Gastrocnemius medialis (tissue), 4 donors: ENCODE measurements around the gene NR5A1. TPM values are rescaled to one million over a fixed set of nuclear protein-coding genes. Genes with fewer than 3 reads are reported as not detected.

ENCODE experiments used
- ATAC-seq, 2 donors: fragments of 150-250 bp; one replicate each; pipeline ENCODE4 v1.9.1; 2016
- DNase-seq, 2 donors: peaks; one replicate each; pipeline ENCODE4 v3.0.0-alpha.2; 2019
- H3K27ac ChIP-seq, 4 donors: fragments of 200-600 bp; sonication (generic); 1 replicate in 1 of 4; 2 replicates in 3 of 4; pipeline ENCODE4 v1.5.1; 2016 to 2018; ENCODE audit warnings: mild to moderate bottlenecking in 2 of 4, moderate library complexity in 1 of 4
- H3K27me3 ChIP-seq, 3 donors: fragments of 200-600 bp; sonication (generic) in 2 of 3; 1 replicate in 1 of 3; 2 replicates in 2 of 3; pipeline versions ENCODE4 v1.5.1 to v1.6.0; 2016 to 2019; ENCODE audit warnings: mild to moderate bottlenecking in 1 of 3, moderate library complexity in 1 of 3
- H3K36me3 ChIP-seq, 2 donors: fragments of 200-600 bp; sonication (generic) in 1 of 2; one replicate each; pipeline ENCODE4 v1.5.1; 2017 to 2018
- H3K4me1 ChIP-seq, 2 donors: fragments of 200-600 bp; sonication (generic) in 1 of 2; one replicate each; pipeline ENCODE4 v1.5.1; 2016 to 2017; ENCODE audit warnings: mild to moderate bottlenecking in 2 of 2
- H3K4me3 ChIP-seq, 4 donors: fragments of 200-600 bp; sonication (generic) in 3 of 4; 1 replicate in 1 of 4; 2 replicates in 3 of 4; pipeline ENCODE4 v1.5.1; 2016 to 2019; ENCODE audit warnings: mild to moderate bottlenecking in 2 of 4
- H3K9me3 ChIP-seq, 3 donors: fragments of 200-600 bp; sonication (generic) in 2 of 3; 1 replicate in 1 of 3; 2 replicates in 2 of 3; pipeline ENCODE4 v1.5.1; 2016 to 2019
- CTCF ChIP-seq, 5 experiments: fragments of 450-650 bp in 3 of 5; fragments of 200-600 bp in 2 of 5; sonication (generic) in 2 of 5; IDR thresholded peaks in 4 of 5; conservative IDR thresholded peaks in 1 of 5; 1 replicate in 4 of 5; 2 replicates in 1 of 5; pipeline ENCODE4 v1.5.1; 2016 to 2019; ENCODE audit warnings: antibody characterized with exemption in 5 of 5, mild to moderate bottlenecking in 3 of 5, moderate library complexity in 3 of 5
- POLR2A ChIP-seq, 2 donors: fragments of 450-650 bp; IDR thresholded peaks; one replicate each; pipeline ENCODE4 v1.6.1; 2017; ENCODE audit warnings: antibody characterized with exemption in 2 of 2, mild to moderate bottlenecking in 2 of 2, moderate library complexity in 2 of 2
- in situ Hi-C, 4 donors: fragments of 200-750 bp; cut with MboI; loops; one replicate each; pipeline versions ENCODE4 v1.15.0 to v1.8.0; 2017; ENCODE audit warnings: low sequenced_read_pairs in 4 of 4
- intact Hi-C: fragments of 100-400 bp; cut with DNase I; formaldehyde crosslinking; loops from one replicate; pipeline ENCODE4 v1.15.1; 2023; ENCODE audit warnings: low total_unique reads
- total RNA-seq, 4 donors: library from RNA; depleted of rRNA; stranded (reverse); fragments of >200 nt; gene quantifications; one replicate each; pipeline versions ENCODE4 v1.1.0 to v1.2.3, GENCODE V29; 2016

Gene NR5A1
- total RNA-seq, 4 donors from 2014 or later, result not detected

GRCh38 chr9:124444166-124444565, 63.0 kb downstream of the NR5A1 start:
- H3K27me3 ChIP-seq, result peaks cover 0 to 5% (median 0%) of the 10 kb centered on the region in 3 donors
- TF ChIP-seq CTCF (IDR thresholded peaks at IDR 0.05 in 4 of 5, conservative IDR thresholded peaks at IDR 0.05 in 1 of 5) (no peak), POLR2A (IDR thresholded peaks at IDR 0.05) (no peak)
- no peaks in the 10 kb centered on the region for H3K9me3 ChIP-seq
- in situ Hi-C loops (no loop called here), intact Hi-C loops (no loop called here)
- H3K36me3 ChIP-seq, result no peaks in the 10 kb centered on the region
- no peak overlapping the region for H3K4me3 ChIP-seq
- no peaks in the 10 kb centered on the region for H3K4me1 ChIP-seq
- H3K27ac ChIP-seq, result no peak overlapping the region
- ATAC-seq (no peak), DNase-seq (no peak)

- Histone ChIP-seq H3K9me3 (no peaks in the 10 kb centered on the region), H3K4me1 (no peaks in the 10 kb centered on the region), H3K4me3 (no peak overlapping the region), H3K27me3 (peaks cover 0 to 5% (median 0%) of the 10 kb centered on the region in 3 donors), H3K27ac (no peak overlapping the region), H3K36me3 (no peaks in the 10 kb centered on the region)
- ATAC-seq (no peak), DNase-seq (no peak)
- in situ Hi-C loops, result no loop called here
- TF ChIP-seq CTCF (IDR thresholded peaks at IDR 0.05 in 4 of 5, conservative IDR thresholded peaks at IDR 0.05 in 1 of 5), result no peak
- TF ChIP-seq POLR2A (IDR thresholded peaks at IDR 0.05), result no peak
- intact Hi-C loops, result no loop called here
Observed at GRCh38 chr9:124443625-124444024, 63.6 kb downstream of the NR5A1 start.

- intact Hi-C loops, result no loop called here
- Histone ChIP-seq H3K9me3 (no peaks in the 10 kb centered on the region), H3K4me3 (no peak overlapping the region), H3K27ac (no peak overlapping the region), H3K27me3 (peaks cover 0 to 9% (median 0%) of the 10 kb centered on the region in 3 donors), H3K36me3 (no peaks in the 10 kb centered on the region), H3K4me1 (no peaks in the 10 kb centered on the region)
- TF ChIP-seq CTCF (IDR thresholded peaks at IDR 0.05 in 4 of 5, conservative IDR thresholded peaks at IDR 0.05 in 1 of 5) (no peak), POLR2A (IDR thresholded peaks at IDR 0.05) (no peak)
- no peak for DNase-seq
- ATAC-seq, result no peak
- in situ Hi-C loops, result no loop called here
Observed at GRCh38 chr9:124442826-124443225, 64.4 kb downstream of the NR5A1 start.

- Histone ChIP-seq H3K9me3 (no peaks in the 10 kb centered on the region), H3K36me3 (no peaks in the 10 kb centered on the region), H3K4me3 (no peak overlapping the region), H3K27ac (no peak overlapping the region), H3K4me1 (no peaks in the 10 kb centered on the region), H3K27me3 (peaks cover 0 to 11% (median 0%) of the 10 kb centered on the region in 3 donors)
- ATAC-seq (no peak), DNase-seq (no peak)
- TF ChIP-seq POLR2A (IDR thresholded peaks at IDR 0.05) (no peak), CTCF (IDR thresholded peaks at IDR 0.05 in 4 of 5, conservative IDR thresholded peaks at IDR 0.05 in 1 of 5) (no peak)
- in situ Hi-C loops, result no loop called here
- intact Hi-C loops, result no loop called here
Observed at GRCh38 chr9:124442379-124442778, 64.8 kb downstream of the NR5A1 start.

GRCh38 chr9:124441291-124441690, 65.9 kb downstream of the NR5A1 start:
- peaks cover 0 to 9% (median 0%) of the 10 kb centered on the region in 3 donors for H3K27me3 ChIP-seq
- no peak overlapping the region for H3K27ac ChIP-seq
- H3K4me1 ChIP-seq, result no peaks in the 10 kb centered on the region
- H3K36me3 ChIP-seq, result no peaks in the 10 kb centered on the region
- intact Hi-C loops, result no loop called here
- no peak overlapping the region for H3K4me3 ChIP-seq
- DNase-seq (no peak), ATAC-seq (no peak)
- TF ChIP-seq CTCF (IDR thresholded peaks at IDR 0.05 in 4 of 5, conservative IDR thresholded peaks at IDR 0.05 in 1 of 5) (no peak), POLR2A (IDR thresholded peaks at IDR 0.05) (no peak)
- in situ Hi-C loops, result no loop called here
- H3K9me3 ChIP-seq, result no peaks in the 10 kb centered on the region
